Measurements from ENCODE around the gene ACAD11. TPM values are rescaled to one million over a fixed set of nuclear protein-coding genes. Genes with fewer than 3 reads are reported as not detected.
"Not testable (repeated sequence)": the region's sequence is repeated elsewhere in the genome, so short reads cannot be mapped to it uniquely, and the experiment has no call there.

ACAD11 gene
- total RNA-seq, 1 experiment from 2014 or later = 17.7 TPM

DNA sequence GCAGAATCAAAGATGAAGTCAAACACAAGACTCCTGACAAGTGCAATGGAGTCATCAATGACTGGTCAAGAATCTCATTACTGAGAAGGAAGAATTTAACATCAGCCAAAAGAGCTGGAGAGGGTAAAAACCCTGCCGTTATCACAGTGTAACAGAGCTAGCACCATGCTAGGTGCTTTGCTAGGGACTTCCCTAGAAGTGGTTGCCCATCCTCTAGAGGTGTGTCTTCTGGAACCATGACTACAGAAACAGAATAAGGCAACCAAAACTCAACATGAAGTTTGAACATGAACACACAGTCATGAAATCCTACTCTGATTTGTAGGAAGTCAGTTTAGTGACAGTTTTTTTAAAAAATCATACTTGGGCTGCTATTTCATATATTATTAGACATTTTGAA is 9.5 kb downstream of the ACAD11 start:
- DNase-seq (ENCODE audit: low spot score) = no peak

GRCh38 chr3:132645058-132645457 is 14.6 kb downstream of the ACAD11 start:
- DNase-seq (ENCODE audit: low spot score) = no peak

GRCh38 chr3:132643366-132643765 is 16.2 kb downstream of the ACAD11 start:
- DNase-seq (ENCODE audit: low spot score) = no peak

DNA sequence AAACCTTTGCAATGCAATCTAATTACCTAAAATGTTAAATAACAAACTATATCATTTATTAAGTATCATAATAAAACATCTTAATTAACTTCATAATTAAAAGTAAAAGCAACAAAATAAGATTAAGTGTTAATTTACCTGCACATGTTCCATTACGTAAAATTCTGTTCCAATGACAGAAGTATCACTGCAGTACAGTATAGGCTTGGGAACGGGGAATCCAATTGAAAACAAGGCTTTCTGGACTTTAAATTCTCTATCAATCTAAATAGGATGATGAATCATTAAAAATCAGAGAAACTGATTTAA is 17.1 kb downstream of the ACAD11 start:
- DNase-seq (ENCODE audit: low spot score) = no peak

DNA sequence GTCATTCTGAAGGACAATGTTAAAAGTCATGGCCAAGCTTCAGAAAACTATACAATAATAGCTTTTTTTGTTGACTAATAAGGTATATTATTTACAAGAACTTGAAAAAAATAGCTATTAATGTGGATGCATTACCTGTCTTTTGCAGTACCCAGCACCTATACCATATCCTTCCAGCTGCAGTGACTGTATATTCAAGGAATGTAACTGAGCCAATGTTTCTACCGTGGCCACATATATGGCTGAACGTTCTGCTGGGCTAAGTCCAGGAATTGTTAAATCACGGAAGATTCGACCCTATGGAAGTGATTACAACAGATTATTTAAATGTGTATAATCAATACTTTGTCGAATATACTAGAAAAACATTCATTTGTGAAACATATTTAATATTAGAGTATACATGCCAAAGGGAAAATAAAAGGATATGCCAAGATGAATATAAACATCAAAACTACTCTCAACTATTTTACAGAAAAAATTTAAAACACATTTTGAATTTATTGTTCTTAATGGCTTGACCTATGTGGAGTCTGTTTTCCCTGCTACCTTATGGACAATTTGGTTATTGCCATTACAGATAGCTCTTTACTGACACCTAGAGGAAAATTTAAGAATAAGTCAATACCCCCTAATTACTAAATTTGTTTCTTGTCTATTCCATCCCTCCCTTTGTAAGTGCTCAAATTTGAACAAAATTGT is 17.6 kb downstream of the ACAD11 start:
- DNase-seq (ENCODE audit: low spot score) = peak; percentile 62

DNA sequence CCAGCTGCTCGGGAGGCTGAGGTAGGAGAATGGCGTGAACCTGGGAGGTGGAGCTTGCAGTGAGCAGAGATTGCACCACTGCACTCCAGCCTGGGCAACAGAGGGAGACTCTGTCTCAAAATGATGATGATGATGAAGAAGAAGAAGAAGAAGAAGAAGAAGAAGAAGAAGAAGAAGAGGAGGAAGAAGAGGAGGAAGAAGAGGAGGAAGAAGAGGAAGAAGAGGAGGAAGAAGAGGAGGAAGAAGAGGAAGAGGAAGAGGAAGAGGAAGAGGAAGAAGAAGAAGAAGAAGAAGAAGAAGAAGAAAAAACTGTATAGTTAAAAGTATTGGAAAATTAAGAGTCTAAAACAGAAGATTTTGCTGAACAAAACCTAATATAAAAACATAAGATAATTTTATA is 18.2 kb downstream of the ACAD11 start:
- DNase-seq (ENCODE audit: low spot score) = not testable (repeated sequence)

DNA sequence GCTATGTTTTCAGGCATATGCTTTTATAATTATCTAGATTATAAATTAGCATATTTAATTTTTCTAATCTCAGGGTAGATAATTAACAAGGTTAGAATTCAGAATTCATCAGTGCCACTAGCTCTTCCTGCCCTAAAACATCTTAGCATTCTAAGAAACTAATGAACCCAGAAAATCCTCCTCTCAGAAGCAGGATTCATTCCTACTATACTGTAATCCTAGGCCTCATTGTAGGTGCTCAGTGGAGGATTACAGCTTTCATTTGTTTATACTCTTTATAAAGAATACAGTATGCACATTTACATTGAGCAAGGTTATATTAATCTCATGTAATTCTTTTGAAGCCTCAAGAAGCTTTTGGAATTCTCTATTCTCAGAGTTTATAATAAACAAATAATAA is 20.9 kb downstream of the ACAD11 start:
- DNase-seq (ENCODE audit: low spot score) = no peak

GRCh38 chr3:132637590-132637989 is 22.0 kb downstream of the ACAD11 start:
- peak; percentile 31 for DNase-seq (ENCODE audit: low spot score)

DNA sequence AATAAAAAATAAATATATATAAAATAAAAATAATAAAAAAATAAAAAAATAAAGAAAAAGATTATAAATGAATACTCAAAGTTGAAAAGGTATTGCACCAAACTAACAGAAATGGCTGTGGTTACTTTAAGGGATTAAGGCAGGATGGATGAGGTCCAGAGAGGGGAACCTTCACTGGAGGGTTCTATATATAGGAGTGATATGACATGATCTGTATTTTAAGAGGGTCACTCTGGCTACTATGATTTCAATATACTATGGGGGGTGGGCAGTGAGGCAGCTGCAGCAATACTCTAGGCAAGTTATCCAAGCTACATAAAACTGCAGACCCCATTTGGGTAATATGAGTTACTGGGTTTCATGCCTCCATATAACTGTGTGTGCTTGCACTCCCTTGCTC is 24.6 kb downstream of the ACAD11 start:
- no peak for DNase-seq (ENCODE audit: low spot score)

GRCh38 chr3:132630612-132631011 is 29.0 kb downstream of the ACAD11 start:
- DNase-seq (ENCODE audit: low spot score) = no peak

- peak; percentile 84 for DNase-seq (ENCODE audit: low spot score)
Observed at GRCh38 chr3:132629928-132630327, 29.7 kb downstream of the ACAD11 start.

DNA sequence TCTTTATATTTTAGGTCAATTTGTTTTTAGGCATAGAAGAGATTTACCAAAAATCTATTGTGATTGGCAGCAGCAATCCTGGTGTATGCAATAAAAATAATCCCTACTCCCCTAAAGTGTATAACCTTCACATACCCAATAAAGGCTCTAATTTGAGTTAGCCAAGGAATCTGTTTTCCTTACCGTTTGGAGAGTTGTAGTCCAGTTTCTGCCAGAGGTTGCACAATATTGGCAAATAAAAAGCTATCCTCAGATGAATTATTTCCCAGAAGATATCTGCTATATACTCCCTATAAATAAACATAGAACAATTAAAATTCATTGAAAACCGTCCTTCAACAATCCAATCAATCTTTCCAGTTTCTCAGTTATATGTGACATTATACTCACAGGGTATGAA is 31.5 kb downstream of the ACAD11 start:
- DNase-seq (ENCODE audit: low spot score) = no peak

GRCh38 chr3:132626955-132627354 is 32.7 kb downstream of the ACAD11 start:
- no peak for DNase-seq (ENCODE audit: low spot score)

GRCh38 chr3:132625613-132626012 is 34.0 kb downstream of the ACAD11 start:
- DNase-seq (ENCODE audit: low spot score) = no peak

DNA sequence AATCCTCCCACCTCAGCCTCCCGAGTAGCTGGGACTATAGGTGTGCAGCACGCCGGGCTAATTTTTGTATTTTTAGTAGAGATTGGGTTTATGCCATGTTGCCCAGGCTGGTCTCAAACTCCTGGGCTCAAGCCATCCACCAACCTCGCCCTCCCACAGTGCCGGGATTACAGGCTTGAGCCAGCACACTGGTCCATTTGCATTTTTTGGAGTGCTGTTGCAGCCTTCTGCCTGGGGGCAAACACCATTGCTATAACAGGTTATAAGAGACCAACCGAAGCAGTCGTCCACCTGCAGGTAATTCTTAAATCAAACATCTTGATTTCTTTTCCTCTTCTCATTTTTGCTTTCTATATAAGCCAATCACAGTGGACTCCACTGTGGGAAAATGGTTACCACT is 34.8 kb downstream of the ACAD11 start:
- no peak for DNase-seq (ENCODE audit: low spot score)

GRCh38 chr3:132623646-132624045 is 36.0 kb downstream of the ACAD11 start:
- DNase-seq (ENCODE audit: low spot score) = no peak

DNA sequence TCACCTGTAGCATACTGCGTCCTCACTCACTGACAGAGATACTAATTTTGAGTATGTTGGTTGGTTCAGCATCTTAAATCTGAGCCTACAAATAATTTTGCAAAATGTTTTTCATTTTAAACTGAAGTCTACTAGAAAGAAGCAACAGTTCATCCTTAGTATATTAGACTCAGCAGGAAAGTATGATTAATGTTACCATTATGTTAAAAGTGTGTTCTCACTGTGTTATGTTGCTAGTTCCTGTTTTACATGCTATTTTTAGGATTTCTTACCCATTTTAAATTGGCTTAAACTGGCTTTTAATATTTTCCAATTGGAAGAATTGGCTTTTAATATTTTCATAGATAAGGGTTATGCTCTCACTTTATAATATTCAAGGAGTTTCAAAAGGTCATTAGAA is 36.8 kb downstream of the ACAD11 start:
- DNase-seq (ENCODE audit: low spot score) = no peak

DNA sequence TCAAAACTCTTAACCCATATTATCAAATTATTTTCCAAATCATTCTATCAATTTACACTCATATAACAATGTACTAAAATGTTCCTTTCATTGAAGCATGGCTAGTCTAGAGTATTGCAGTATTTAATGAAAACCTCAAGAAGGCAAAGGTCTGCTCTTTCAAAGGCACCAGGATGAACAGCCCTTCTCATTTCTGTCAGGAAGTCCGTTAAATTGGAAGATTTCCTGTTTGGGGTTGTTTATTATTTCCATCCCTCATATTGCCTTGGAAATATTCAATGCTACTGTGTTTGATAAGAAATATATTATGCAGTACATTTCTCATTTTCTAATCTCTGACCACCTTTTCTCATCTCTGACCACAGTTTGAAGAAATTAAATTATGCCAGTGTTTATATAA is 37.5 kb downstream of the ACAD11 start:
- no peak for DNase-seq (ENCODE audit: low spot score)

DNA sequence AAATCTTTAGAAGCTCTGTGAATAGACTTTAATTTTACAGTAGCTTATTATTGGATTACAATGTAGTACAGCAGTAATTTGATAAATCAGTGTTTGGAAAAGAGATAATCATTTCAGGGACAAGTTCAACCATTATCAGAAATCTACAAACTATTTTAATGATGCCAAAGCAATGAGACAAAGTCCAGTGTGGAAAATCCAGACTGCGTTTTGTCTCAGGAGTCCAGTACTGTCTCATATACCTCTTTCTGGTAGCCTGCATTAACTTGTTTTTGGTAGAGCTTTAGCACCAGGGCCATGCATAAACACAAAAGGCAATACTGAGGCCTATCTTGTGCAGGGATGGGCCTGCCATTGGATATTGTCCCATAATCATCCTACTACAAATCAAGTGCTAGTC is 42.8 kb downstream of the ACAD11 start:
- no peak for DNase-seq (ENCODE audit: low spot score)

GRCh38 chr3:132615881-132616280 is 43.7 kb downstream of the ACAD11 start:
- DNase-seq (ENCODE audit: low spot score) = no peak

- DNase-seq (ENCODE audit: low spot score) = not testable (repeated sequence)
Observed at GRCh38 chr3:132615301-132615700, 44.3 kb downstream of the ACAD11 start.

DNA sequence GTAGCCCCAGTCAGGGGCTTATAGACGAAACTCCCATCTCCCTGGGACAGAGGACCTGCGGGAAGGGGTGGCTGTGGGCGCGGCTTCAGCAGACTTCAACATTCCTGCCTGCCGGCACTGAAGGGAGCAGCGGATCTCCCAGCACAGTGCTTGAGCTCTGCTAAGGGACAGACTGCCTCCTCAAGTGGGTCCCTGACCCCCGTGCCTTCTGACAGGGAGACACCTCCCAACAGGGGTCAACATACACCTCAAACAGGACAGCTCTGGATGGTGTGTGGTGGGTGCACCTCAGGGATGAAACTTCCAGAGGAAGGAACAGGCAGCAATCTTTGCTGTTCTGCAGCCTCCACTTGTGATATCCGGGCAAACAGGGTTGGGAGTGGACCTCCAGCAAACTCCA is 53.0 kb downstream of the ACAD11 start:
- not testable (repeated sequence) for DNase-seq (ENCODE audit: low spot score)

- no peak for DNase-seq (ENCODE audit: low spot score)
Observed at GRCh38 chr3:132606085-132606484, 53.5 kb downstream of the ACAD11 start.

- DNase-seq (ENCODE audit: low spot score) = no peak
Observed at GRCh38 chr3:132605374-132605792, 54.2 kb downstream of the ACAD11 start.
